Psoas muscle (tissue), 8 donors: ENCODE data around the gene ROBO2. TPM values are rescaled to one million over a fixed set of nuclear protein-coding genes. Genes with fewer than 3 reads are reported as not detected.

Experiments
- ATAC-seq, 4 donors: fragments of 200-7000 bp; cut with Tn5 transposase; one replicate each; pipeline ENCODE4 v1.9.1; 2020; ENCODE audit warnings: moderate library complexity in 3 of 4, mild to moderate bottlenecking in 2 of 4
- DNase-seq, 2 donors: peaks; one replicate each; pipeline ENCODE4 v3.0.0-alpha.2; 2020
- H3K27ac ChIP-seq: fragments of 200-600 bp; one replicate; pipeline ENCODE4 v1.8.0; 2022
- H3K27me3 ChIP-seq, 3 donors: fragments of 200-600 bp in 1 of 3; one replicate each; pipeline versions ENCODE4 v1.6.1 to v1.8.0; 2013 to 2022; ENCODE audit warnings: low read length in 2 of 3, mild to moderate bottlenecking in 2 of 3, moderate library complexity in 1 of 3; ENCODE audit not compliant: insufficient read depth in 3 of 3
- H3K36me3 ChIP-seq, 2 donors: fragments of 200-600 bp in 1 of 2; one replicate each; pipeline versions ENCODE4 v1.6.1 to v1.8.0; 2013 to 2022; ENCODE audit warnings: low read depth in 1 of 2, mild to moderate bottlenecking in 1 of 2, moderate library complexity in 1 of 2; ENCODE audit not compliant: insufficient read depth in 1 of 2
- H3K4me1 ChIP-seq: fragments of 200-600 bp; one replicate; pipeline ENCODE4 v1.8.0; 2022
- H3K4me3 ChIP-seq: fragments of 200-600 bp; one replicate; pipeline ENCODE4 v1.8.0; 2022; ENCODE audit warnings: mild to moderate bottlenecking
- H3K9me3 ChIP-seq: fragments of 200-600 bp; one replicate; pipeline ENCODE4 v1.8.0; 2022
- WGBS, 3 donors: extraction: QIAGEN DNeasy Blood & Tissue Kit; methylation state at CpG; one replicate each; pipeline versions ENCODE4 v1.1.6 to v1.1.7; 2013; 5-methylcytosine and 5-hydroxymethylcytosine counted together
- intact Hi-C, 2 donors: fragments of 100-400 bp; cut with DNase I; formaldehyde crosslinking; loops; one replicate each; pipeline versions ENCODE4 v1.11.0 to v1.14.2; 2022
- polyA plus RNA-seq, 3 donors: library from polyadenylated mRNA; stranded (reverse); fragments of 200-250 nt; gene quantifications; one replicate each; pipeline ENCODE4 v1.2.3, GENCODE V29; 2013
- total RNA-seq, 4 donors: library from RNA; stranded (reverse); fragmentation: NEBNext Ultra II Directional in 2 of 4; extraction: Animal tissue kit (Norgen Biotek cat#: 25700) in 2 of 4; gene quantifications; one replicate each; pipeline versions ENCODE4 v1.2.1 to v1.2.4, GENCODE V29; 2021 to 2023
- TF ChIP-seq, protein P1 (sequence below): fragments of 200-600 bp; IDR thresholded peaks from one replicate; pipeline ENCODE4 v1.8.0; 2022; ENCODE audit warnings: antibody characterized with exemption
- donor health status: healthy with polysubstance abuse.
- donor health status: DM: no; HTN: no; CAD: no; lungs with moderate emphysema.
- donor health status: Bipolar disorder and iron deficiency.
- donor health status: healthy.
- donor health status: DM: yes; HTN: yes; CAD: no.
- donor health status: DM: no; HTN: no; CAD: no.
- donor health status: DM: no; HTN: no; CAD: no.
- donor health status: DM: yes; HTN: yes; CAD: no.

ROBO2 gene
- total and polyA plus RNA-seq, 7 donors = 0.03 to 0.39 (median 0.09) TPM; not detected in 1

DNA sequence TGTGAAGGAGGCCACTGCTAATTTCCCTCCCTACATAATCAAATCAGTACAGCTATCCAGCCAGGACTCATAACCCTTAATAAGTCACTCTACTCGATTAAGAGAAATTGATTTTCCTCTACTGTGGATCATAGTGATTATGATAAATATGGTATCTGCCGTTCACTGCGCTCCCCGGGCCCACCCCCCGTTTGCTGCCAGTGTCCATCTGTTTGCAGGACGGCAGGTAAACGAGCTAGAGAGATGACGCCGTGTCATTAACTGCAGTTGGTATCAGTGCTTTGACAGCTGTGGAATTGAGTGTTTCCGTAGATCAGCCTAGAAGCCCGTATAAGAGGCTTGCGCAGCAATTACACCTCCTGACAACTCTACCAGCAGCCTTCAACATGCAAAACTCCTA, 94.9 kb downstream of the ROBO2 start:
- TF ChIP-seq, protein P1, sequence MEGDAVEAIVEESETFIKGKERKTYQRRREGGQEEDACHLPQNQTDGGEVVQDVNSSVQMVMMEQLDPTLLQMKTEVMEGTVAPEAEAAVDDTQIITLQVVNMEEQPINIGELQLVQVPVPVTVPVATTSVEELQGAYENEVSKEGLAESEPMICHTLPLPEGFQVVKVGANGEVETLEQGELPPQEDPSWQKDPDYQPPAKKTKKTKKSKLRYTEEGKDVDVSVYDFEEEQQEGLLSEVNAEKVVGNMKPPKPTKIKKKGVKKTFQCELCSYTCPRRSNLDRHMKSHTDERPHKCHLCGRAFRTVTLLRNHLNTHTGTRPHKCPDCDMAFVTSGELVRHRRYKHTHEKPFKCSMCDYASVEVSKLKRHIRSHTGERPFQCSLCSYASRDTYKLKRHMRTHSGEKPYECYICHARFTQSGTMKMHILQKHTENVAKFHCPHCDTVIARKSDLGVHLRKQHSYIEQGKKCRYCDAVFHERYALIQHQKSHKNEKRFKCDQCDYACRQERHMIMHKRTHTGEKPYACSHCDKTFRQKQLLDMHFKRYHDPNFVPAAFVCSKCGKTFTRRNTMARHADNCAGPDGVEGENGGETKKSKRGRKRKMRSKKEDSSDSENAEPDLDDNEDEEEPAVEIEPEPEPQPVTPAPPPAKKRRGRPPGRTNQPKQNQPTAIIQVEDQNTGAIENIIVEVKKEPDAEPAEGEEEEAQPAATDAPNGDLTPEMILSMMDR = no peak
- no peak for ATAC-seq
- H3K4me3 ChIP-seq = no peak overlapping the region
- no peak overlapping the region for H3K27ac ChIP-seq
- H3K4me1 ChIP-seq = no peaks in the 10 kb centered on the region
- H3K36me3 ChIP-seq = no peaks in the 10 kb centered on the region
- DNase-seq = no peak
- no peaks in the 10 kb centered on the region for H3K27me3 ChIP-seq
- H3K9me3 ChIP-seq = no peaks in the 10 kb centered on the region
- WGBS, 3 donors = 81 to 84% (median 81%) methylated on average over 12 of the region's 12 CpGs
- intact Hi-C loops = no loop called here

DNA sequence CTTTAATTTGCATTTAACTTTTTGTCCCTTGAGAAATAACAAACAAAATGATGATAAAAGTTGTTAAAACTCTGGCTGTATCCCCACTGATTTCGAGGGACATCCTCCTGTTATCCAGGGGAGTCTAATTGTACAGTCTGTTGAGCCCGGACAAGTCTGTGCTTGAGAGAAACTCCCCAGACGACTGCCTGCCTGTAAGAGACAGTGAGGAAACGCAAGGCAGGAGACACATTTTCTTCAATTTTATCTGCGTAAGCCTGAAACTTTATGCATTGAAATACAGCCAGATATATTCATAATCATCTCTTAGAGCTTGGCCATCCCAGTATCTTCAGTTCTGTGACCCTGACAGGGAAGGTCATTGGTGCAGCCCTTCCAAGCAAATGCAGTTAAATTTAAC, 97.7 kb downstream of the ROBO2 start:
- H3K4me1 ChIP-seq = no peaks in the 10 kb centered on the region
- WGBS, 3 donors = 83 to 92% (median 85%) methylated on average over 5 of the region's 5 CpGs
- no peak for DNase-seq
- ATAC-seq = no peak
- intact Hi-C loops = no loop called here
- no peaks in the 10 kb centered on the region for H3K27me3 ChIP-seq
- no peaks in the 10 kb centered on the region for H3K36me3 ChIP-seq
- no peak overlapping the region for H3K4me3 ChIP-seq
- H3K9me3 ChIP-seq = no peaks in the 10 kb centered on the region
- TF ChIP-seq, protein P1 = no peak
- H3K27ac ChIP-seq = no peak overlapping the region

DNA sequence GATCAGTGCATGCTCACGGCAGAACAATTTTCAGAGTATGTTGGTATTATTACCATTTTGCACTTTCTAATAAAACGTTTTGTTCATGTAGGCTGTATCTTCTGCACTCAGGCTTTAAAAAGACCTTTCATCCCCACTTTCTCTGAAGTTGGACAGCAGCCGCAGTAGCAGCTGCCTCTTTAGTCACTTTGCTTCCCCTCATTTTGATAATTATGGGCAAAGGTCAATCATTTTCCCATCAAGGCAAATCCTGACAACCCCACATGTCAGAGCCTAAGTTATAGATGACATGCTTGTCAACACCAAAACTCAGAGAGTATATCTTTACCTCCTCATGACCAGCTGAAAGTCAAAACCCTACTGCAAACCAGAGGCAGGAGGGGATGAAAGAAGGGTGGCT, 99.7 kb downstream of the ROBO2 start:
- no peaks in the 10 kb centered on the region for H3K27me3 ChIP-seq
- WGBS, 3 donors = 44 to 62% (median 50%) methylated on average over 3 of the region's 3 CpGs
- no peaks in the 10 kb centered on the region for H3K9me3 ChIP-seq
- H3K4me1 ChIP-seq = no peaks in the 10 kb centered on the region
- ATAC-seq = no peak
- no peaks in the 10 kb centered on the region for H3K36me3 ChIP-seq
- no peak overlapping the region for H3K27ac ChIP-seq
- TF ChIP-seq, protein P1 = no peak
- no peak overlapping the region for H3K4me3 ChIP-seq
- no peak for DNase-seq
- intact Hi-C loops = no loop called here

DNA sequence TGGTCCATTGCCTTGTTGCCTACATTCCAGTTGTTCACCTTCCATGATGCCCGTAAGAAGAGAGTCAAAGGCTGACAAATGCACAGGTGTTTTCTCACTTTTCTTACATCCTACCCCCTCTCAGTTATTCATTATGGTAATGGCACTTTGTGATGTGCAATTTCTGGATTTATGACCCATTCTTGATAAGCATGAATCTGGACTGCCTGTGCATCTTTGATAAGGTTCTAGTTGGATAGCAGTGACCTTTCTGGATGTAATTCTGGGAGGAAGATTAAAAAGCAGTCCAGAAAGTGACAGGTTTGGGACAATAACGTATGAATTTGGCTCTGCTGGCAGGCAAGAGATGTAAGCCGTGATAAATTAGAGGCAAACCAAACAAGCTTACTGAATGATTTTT, 101.5 kb downstream of the ROBO2 start:
- Histone ChIP-seq H3K27me3 (no peaks in the 10 kb centered on the region), H3K4me3 (no peak overlapping the region), H3K9me3 (no peaks in the 10 kb centered on the region), H3K36me3 (no peaks in the 10 kb centered on the region), H3K4me1 (no peaks in the 10 kb centered on the region), H3K27ac (no peak overlapping the region)
- TF ChIP-seq, protein P1 = no peak
- 68 to 79% (median 74%) methylated on average over 3 of the region's 3 CpGs for WGBS, 3 donors
- ATAC-seq (no peak), DNase-seq (no peak)
- intact Hi-C loops = no loop called here

DNA sequence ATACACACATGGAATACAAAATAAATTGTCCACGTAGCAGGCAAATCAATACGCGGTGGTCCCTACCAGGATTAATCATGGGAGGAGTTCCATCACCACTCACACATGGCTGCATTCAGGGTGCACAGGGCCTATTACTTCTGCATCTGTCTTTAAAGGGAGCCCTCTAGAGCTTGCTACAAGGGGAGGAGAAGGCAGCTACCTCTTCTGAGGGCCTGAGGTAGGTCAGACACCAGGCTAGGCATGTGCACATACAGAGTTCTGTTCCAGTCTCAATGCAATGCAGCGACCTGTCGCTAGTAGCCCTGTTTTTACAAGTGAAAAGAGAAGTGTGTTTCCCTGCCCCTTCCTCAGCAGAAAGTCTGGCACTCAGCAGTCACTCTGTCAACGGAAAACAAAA, 102.7 kb downstream of the ROBO2 start:
- Histone ChIP-seq H3K27ac (no peak overlapping the region), H3K4me1 (no peaks in the 10 kb centered on the region), H3K4me3 (no peak overlapping the region), H3K36me3 (no peaks in the 10 kb centered on the region), H3K9me3 (no peaks in the 10 kb centered on the region), H3K27me3 (no peaks in the 10 kb centered on the region)
- intact Hi-C loops = no loop called here
- no peak for DNase-seq
- 69 to 75% (median 72%) methylated on average over 6 of the region's 6 CpGs for WGBS, 3 donors
- no peak for ATAC-seq
- TF ChIP-seq, protein P1 = no peak
